ENCODE measurements around the gene TOM1.
"Not testable (repeated sequence)": the region's sequence is repeated elsewhere in the genome, so short reads cannot be mapped to it uniquely, and the experiment has no call there.

TOM1 gene

DNA sequence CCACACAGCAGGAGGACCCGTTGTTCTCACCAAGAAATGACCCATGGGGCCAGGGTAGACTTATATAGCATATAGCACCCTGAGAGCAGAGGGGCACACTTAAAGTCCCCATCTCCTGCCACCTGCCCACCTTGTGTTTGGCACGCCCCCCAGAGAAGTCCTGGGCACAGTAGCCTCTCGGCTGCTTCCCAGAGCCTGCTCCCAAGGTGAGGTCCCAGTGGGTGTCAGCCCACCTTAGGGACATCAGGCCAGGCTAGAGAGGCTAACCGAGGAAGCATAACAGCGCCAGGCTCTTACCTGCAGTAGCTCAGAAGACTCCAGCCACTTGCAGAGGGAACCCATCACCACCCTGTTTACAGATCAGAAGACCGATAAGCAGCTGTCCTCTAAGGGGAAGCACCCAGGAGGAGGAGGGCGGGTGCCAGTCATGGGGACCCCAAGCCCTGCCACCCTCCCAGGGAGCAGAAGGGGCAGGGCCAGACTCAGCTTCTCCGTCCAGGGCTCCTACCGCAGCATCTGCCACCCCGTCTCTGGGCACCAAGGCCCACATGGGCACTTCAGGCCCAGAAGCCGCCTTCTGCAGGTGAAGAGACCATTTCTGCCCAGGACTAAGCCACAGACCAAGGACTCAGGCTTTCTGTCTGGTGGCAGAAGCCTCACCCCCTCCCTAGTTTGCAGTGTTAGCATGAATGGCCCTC is 46.3 kb downstream of the TOM1 start:
- no peak for DNase-seq (ENCODE audit: low spot score)

GRCh38 chr22:35346596-35347220 is 47.0 kb downstream of the TOM1 start:
- DNase-seq (ENCODE audit: low spot score) = no peak

DNA sequence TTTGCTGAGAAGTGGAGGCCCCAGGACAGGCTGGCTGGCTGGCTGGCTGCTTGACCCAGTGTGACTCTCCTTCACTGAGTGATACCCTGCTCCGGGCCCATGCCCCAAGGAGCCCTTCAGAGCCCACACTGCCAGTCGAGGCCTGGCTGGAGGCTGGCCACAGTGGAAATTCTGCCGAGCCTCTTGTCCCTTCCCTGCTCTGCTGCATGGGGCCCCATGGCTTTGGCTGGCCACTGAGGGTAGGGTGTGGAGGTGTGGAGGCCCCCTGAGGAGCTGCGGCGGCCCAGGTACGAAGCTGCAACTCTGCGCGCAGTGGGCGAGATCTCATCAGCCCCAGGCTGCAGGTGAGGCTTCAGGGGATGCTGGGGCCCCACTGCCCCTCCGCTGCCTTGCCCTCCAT is 47.8 kb downstream of the TOM1 start:
- no peak for DNase-seq (ENCODE audit: low spot score)

- no peak for DNase-seq (ENCODE audit: low spot score)
Measured at GRCh38 chr22:35348026-35348590, 48.4 kb downstream of the TOM1 start.

DNA sequence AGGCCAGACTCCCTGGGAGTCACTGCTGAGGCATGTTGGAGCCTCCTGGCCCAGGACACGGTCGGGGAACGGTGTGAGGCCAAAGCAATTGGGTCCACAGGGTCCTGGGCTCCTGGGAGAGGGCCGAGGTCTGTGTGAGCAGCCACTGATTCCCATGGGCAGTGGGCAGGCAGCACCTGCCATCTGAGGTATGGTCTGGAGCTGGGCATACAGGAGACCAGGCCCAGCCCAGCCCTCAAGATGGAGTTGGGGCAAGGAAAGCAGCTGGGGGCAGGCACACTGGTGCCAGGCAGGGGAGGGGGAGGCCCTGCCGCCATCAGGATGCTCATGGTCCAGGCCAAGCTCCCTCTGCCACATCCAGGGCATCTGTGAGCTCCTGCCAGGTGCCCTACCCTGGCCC is 49.0 kb downstream of the TOM1 start:
- no peak for DNase-seq (ENCODE audit: low spot score)

GRCh38 chr22:35349368-35349703 is 49.6 kb downstream of the TOM1 start:
- DNase-seq (ENCODE audit: low spot score) = no peak

- peak; percentile 52 for DNase-seq (ENCODE audit: low spot score)
Measured at GRCh38 chr22:35349704-35350538, 50.2 kb downstream of the TOM1 start.

DNA sequence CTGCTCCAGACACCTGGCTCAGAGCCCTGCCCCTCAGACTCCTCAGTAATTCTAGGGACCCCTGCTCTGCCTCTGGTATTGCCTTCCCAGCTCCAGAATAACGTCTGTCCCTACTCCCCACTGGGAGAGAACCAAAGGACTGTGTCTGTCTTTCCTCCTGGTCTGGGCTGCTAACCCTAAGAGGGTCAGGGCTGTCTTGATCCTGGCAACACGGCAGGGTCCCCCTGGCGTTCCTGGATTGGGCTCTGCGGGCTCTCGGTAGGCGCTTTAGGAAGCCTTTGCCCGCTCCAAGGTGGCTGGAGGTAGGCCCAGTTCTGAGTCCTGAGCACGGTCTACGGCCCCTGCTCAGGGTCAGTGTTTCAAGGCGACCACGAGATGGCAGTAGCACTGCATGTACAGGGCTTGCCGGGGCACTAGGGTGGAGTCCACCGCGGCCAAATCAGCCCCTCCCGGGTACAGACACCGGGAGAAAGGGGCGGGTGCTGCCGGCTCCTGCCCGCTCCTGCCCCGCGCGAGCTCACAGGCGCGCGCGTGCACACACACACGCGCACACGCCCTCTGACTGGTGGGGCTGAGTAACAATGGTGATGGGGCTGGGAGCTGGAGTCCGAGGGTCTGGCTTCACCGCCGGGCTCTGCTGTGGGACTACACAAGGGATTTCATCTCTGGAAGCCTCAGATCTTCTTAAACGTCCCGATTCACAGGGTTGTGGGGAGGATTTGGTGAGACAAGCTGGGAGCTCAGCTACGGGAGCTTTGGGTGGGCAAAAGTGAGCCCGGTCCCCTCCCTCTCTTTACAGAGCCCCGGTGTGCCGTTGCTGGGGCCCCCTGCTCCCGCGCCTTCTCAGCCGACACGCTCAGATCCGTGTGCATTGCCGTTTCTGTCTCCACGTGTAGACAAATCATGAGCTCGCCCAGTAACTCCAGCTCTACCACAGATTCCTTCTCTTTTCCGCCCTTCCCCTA is 51.1 kb downstream of the TOM1 start:
- DNase-seq (ENCODE audit: low spot score) = peak; percentile 96

- peak; percentile 70 for DNase-seq (ENCODE audit: low spot score)
Measured at GRCh38 chr22:35352214-35353111, 52.8 kb downstream of the TOM1 start.

GRCh38 chr22:35353318-35353717 is 53.6 kb downstream of the TOM1 start:
- DNase-seq (ENCODE audit: low spot score) = no peak

GRCh38 chr22:35354068-35354467 is 54.4 kb downstream of the TOM1 start:
- no peak for DNase-seq (ENCODE audit: low spot score)

DNA sequence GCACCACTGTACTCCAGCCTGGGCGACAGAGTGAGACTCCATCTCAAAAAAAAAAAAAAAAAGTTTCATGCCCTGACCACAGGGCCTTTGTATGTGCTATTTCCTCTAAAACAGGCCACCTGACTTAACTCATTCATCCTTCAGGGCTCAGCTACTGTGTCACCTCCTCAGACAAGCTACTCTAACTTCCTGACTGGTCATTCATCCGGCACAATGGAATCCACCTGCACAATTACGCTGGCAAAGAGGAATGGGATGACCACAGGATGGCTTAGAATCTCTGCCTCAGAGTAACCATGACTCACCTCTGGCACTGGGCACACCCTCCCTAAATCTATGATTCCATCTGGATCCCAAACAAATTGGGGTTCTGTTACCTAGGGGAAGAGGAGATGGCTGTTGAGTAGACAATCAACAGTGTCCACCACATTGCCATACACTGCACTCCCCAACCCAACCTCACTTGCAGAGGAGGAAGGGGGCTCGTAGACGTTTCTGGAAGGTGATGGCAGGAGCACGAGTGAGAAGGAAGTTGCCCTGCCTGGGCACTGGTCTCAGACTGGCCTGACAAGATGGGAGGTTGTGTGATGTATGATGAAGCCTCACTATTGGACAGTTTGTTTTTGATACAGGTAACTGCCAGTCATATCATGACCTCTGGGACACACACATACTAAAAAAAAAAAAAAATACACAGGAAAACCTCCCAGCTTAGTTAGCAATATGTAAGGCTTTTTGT is 58.4 kb downstream of the TOM1 start:
- peak; percentile 45 for DNase-seq (ENCODE audit: low spot score)

- no peak for DNase-seq (ENCODE audit: low spot score)
Measured at GRCh38 chr22:35359380-35360065, 59.8 kb downstream of the TOM1 start.

DNA sequence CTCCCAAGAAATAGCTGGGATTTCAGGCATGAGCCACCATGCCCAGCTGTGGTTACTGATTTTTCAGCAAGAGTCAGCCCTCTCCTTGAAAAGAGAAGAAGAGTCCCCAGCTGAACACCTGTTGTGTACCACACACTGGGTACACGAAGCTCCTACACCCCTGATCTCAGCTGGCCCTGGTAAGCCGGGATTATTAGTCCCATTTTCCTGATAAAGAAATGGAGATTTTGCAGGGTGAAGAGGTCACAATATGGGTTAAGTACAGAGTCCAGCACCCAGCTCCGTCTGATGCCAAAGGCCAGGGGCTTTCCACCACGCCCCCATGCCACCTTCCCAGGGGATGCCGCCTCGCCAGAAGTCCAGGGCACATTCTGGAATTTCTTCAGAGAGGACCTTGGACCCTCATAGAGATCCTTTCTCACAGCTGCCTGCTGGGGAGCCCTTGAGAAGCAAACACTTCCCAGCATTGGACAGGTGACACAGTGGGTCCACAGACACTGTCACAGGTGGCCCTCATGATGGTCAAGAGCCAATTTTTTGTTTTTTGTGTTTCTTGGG is 61.4 kb downstream of the TOM1 start:
- DNase-seq (ENCODE audit: low spot score) = no peak

- no peak for DNase-seq (ENCODE audit: low spot score)
Measured at GRCh38 chr22:35363566-35364086, 63.9 kb downstream of the TOM1 start.

GRCh38 chr22:35364230-35364629 is 64.5 kb downstream of the TOM1 start:
- DNase-seq (ENCODE audit: low spot score) = not testable (repeated sequence)

DNA sequence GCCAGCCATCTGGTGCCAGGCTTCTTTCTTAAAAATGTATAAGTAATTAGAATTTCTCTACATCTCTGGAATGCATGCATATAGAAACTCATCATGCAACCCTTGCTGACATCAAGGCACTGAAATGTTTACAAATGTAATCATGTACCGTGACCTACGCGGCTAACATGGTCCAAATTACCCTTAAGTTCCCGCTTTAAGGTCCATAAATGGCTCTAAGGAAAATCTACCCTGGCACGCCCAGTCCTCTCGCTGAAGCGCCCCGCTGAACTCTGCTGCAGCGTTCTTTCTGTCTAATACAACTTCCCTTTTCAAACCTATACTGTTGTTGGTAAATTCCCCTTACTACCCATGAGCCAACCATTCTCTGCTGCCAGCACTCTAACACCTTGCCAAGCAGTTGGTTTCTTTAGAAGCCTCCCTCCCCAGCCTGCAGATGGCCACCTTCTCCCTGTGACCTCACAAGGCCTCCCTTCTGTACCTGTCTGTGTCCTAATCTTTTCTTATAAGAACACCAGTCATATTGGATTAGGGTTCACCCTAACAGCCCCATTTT is 67.7 kb downstream of the TOM1 start:
- DNase-seq (ENCODE audit: low spot score) = no peak

DNA sequence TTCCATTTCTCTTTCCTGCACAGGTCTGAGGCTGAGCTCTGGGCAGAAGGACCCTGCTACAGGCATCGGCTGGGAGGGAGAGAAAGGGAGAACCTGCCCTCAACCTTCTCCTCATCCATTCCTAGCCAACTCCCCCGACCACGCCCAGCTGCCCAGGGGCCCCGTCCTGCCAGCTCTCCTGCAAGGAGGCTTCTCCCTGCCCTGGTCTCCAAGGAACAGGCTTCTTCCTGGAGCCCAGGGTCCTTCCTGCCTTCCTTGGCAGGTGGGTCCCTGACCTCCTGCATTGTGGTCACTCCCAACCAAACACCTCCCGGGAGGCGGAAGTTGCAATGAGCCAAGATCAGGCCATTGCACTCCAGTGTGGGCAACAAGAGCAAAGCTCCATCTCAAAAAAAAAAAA is 68.7 kb downstream of the TOM1 start:
- no peak for DNase-seq (ENCODE audit: low spot score)

Measured in AG20443 (cell line).